B cell (primary cell): ENCODE measurements around the gene SLC23A2.

ENCODE experiments used
- CTCF ChIP-seq: fragments of 200-600 bp; IDR thresholded peaks from one replicate; pipeline ENCODE4 v1.8.0; 2022; ENCODE audit warnings: antibody characterized with exemption, mild to moderate bottlenecking
- EZH2 ChIP-seq: IDR thresholded peaks from 2 replicates; pipeline ENCODE4 v1.6.1; 2012; ENCODE audit warnings: borderline replicate concordance, low read depth, mild to moderate bottlenecking, moderate library complexity, low read length; ENCODE audit not compliant: insufficient read depth, poor library complexity, severe bottlenecking

- TF ChIP-seq CTCF = no peak
- TF ChIP-seq EZH2 = no peak
Observed at GRCh38 chr20:4894981-4895381, 106.3 kb downstream of the SLC23A2 start.
